ENCODE data around the gene STX17.

GRCh38 chr9:99885747-99886146, 20.7 kb upstream of the STX17 start:
- no peak for TF ChIP-seq POLR2AphosphoS5 (IDR thresholded peaks at IDR 0.05)
- TF ChIP-seq POLR2A (IDR thresholded peaks at IDR 0.05): no peak

All from spleen (tissue), 3 donors.